Uterus (tissue), 2 donors: ENCODE data around the gene AQP3.

Experiments
- CTCF ChIP-seq, 4 experiments: fragments of 200-600 bp in 2 of 4; fragments of 450-650 bp in 2 of 4; sonication (generic) in 2 of 4; IDR thresholded peaks; one replicate each; pipeline ENCODE4 v1.5.1; 2016 to 2019; ENCODE audit warnings: antibody characterized with exemption in 4 of 4, mild to moderate bottlenecking in 2 of 4, moderate library complexity in 1 of 4
- POLR2A ChIP-seq, 2 donors: fragments of 450-650 bp; IDR thresholded peaks; one replicate each; pipeline ENCODE4 v1.6.1; 2016; ENCODE audit warnings: antibody characterized with exemption in 2 of 2, mild to moderate bottlenecking in 1 of 2, moderate library complexity in 1 of 2

DNA sequence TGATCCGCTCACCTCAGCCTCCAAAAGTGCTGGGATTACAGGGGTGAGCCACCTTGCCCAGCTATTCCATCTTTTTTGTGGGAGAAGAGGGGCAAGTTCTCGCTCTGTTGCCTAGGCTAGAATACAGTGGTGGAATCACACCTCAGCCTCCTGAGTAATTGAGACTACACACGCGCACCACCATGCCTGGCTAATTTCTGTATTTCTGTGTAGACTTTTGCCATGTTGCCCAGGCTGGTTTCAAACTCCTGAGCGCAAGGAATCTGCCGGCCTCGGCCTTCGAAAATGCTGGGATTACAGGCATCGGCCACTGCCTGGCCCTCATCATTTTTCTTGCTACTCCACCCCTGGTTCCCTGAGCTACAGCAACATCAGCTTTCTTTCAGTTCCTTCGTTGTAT is 29.1 kb upstream of the AQP3 start:
- TF ChIP-seq CTCF (IDR thresholded peaks at IDR 0.05) (no peak), POLR2A (IDR thresholded peaks at IDR 0.05) (no peak)
